Measurements from ENCODE around the gene SPATA6L. TPM values are rescaled to one million over a fixed set of nuclear protein-coding genes. Genes with fewer than 3 reads are reported as not detected.
A peak's percentile ranks its signal among the peaks of the same experiment; 100 is the strongest.

The SPATA6L gene
- total RNA-seq, 1 experiment from 2014 or later = 1.8 TPM

DNA sequence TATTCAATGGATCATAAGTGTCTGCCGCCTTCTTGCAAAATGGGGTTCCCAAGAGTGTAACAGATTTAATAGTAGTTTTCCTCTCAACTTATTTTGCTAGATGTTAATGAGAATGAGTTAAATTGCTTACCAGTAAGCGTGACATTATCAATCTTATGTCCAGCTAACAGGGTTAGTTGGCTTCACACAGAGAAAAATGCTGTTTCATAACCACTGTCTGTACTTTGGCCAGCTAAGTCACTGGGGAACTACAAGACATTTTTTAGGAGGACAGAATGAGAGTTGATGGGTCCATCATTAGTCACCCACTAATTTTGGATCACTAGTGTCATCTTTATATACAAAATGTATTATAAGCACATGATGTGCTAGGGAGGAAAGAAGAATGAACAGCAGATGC lies 14.5 kb upstream of the SPATA6L start (continued):
- TF ChIP-seq, protein P1, sequence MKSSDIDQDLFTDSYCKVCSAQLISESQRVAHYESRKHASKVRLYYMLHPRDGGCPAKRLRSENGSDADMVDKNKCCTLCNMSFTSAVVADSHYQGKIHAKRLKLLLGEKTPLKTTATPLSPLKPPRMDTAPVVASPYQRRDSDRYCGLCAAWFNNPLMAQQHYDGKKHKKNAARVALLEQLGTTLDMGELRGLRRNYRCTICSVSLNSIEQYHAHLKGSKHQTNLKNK (CRISPR knock-in tag; IDR thresholded peaks at IDR 0.05) = no peak
- TF ChIP-seq ELF4 (CRISPR knock-in tag; IDR thresholded peaks at IDR 0.05; ENCODE audit: low read depth) (no peak), NR1H2 (CRISPR knock-in tag; IDR thresholded peaks at IDR 0.05) (no peak)
- TF ChIP-seq, protein P2, sequence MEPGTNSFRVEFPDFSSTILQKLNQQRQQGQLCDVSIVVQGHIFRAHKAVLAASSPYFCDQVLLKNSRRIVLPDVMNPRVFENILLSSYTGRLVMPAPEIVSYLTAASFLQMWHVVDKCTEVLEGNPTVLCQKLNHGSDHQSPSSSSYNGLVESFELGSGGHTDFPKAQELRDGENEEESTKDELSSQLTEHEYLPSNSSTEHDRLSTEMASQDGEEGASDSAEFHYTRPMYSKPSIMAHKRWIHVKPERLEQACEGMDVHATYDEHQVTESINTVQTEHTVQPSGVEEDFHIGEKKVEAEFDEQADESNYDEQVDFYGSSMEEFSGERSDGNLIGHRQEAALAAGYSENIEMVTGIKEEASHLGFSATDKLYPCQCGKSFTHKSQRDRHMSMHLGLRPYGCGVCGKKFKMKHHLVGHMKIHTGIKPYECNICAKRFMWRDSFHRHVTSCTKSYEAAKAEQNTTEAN (CRISPR knock-in tag; IDR thresholded peaks at IDR 0.05) = no peak
- TF ChIP-seq, protein P3, sequence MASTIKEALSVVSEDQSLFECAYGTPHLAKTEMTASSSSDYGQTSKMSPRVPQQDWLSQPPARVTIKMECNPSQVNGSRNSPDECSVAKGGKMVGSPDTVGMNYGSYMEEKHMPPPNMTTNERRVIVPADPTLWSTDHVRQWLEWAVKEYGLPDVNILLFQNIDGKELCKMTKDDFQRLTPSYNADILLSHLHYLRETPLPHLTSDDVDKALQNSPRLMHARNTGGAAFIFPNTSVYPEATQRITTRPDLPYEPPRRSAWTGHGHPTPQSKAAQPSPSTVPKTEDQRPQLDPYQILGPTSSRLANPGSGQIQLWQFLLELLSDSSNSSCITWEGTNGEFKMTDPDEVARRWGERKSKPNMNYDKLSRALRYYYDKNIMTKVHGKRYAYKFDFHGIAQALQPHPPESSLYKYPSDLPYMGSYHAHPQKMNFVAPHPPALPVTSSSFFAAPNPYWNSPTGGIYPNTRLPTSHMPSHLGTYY (CRISPR knock-in tag; IDR thresholded peaks at IDR 0.05) = no peak
- TF ChIP-seq, protein P4, sequence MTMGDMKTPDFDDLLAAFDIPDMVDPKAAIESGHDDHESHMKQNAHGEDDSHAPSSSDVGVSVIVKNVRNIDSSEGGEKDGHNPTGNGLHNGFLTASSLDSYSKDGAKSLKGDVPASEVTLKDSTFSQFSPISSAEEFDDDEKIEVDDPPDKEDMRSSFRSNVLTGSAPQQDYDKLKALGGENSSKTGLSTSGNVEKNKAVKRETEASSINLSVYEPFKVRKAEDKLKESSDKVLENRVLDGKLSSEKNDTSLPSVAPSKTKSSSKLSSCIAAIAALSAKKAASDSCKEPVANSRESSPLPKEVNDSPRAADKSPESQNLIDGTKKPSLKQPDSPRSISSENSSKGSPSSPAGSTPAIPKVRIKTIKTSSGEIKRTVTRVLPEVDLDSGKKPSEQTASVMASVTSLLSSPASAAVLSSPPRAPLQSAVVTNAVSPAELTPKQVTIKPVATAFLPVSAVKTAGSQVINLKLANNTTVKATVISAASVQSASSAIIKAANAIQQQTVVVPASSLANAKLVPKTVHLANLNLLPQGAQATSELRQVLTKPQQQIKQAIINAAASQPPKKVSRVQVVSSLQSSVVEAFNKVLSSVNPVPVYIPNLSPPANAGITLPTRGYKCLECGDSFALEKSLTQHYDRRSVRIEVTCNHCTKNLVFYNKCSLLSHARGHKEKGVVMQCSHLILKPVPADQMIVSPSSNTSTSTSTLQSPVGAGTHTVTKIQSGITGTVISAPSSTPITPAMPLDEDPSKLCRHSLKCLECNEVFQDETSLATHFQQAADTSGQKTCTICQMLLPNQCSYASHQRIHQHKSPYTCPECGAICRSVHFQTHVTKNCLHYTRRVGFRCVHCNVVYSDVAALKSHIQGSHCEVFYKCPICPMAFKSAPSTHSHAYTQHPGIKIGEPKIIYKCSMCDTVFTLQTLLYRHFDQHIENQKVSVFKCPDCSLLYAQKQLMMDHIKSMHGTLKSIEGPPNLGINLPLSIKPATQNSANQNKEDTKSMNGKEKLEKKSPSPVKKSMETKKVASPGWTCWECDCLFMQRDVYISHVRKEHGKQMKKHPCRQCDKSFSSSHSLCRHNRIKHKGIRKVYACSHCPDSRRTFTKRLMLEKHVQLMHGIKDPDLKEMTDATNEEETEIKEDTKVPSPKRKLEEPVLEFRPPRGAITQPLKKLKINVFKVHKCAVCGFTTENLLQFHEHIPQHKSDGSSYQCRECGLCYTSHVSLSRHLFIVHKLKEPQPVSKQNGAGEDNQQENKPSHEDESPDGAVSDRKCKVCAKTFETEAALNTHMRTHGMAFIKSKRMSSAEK (CRISPR knock-in tag; IDR thresholded peaks at IDR 0.05; ENCODE audit: borderline replicate concordance) = no peak

DNA sequence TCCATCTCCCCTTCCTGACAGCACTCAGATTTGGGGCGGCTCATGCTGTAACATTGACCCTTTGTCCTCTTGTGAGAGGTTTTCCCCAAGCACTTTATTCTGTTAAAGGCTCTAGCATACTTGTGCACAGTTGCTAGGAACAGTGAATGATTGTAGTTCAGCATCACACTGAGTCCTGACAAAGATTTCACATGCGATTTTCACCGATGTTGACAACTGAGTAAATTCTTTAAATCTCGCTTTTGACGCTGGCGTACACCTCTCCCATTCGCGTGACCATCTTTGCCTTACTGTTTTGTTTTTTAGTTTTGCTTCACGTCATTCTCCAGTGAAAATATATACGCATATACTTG lies 13.9 kb upstream of the SPATA6L start:
- CTCF ChIA-PET = interaction anchor here (1.4 kb wide), 3 partner anchors 18 to 131 kb away, joined by 3 to 8 read pairs (median 5); partner anchors contain the start of genes AK3 and PLPP6

More for the DNA sequence above, 13.9 kb upstream of the SPATA6L start:
- no peak for DNase-seq (ENCODE audit: low spot score)
- H3K9me3 Mint-ChIP-seq = no peaks in the 10 kb centered on the region
- peaks cover 5% of the 10 kb centered on the region for H3K36me3 Mint-ChIP-seq
- no peak overlapping the region for H3K4me3 Mint-ChIP-seq
- no peak overlapping the region for H3K27ac Mint-ChIP-seq
- no peaks in the 10 kb centered on the region for H3K27me3 Mint-ChIP-seq (ENCODE audit: low read depth)
- ATAC-seq = no peak
- POLR2A ChIA-PET = interaction anchor here (1.1 to 1.4 kb wide), 4 partner anchors 14 to 189 kb away, joined by 4 to 14 read pairs (median 10); partner anchors contain the start of genes AK3, PLPP6 and SPATA6L
- no peaks in the 10 kb centered on the region for H3K4me1 Mint-ChIP-seq
- TF ChIP-seq FOXK1 (CRISPR knock-in tag; IDR thresholded peaks at IDR 0.05) = no peak
- TF ChIP-seq, protein P5, sequence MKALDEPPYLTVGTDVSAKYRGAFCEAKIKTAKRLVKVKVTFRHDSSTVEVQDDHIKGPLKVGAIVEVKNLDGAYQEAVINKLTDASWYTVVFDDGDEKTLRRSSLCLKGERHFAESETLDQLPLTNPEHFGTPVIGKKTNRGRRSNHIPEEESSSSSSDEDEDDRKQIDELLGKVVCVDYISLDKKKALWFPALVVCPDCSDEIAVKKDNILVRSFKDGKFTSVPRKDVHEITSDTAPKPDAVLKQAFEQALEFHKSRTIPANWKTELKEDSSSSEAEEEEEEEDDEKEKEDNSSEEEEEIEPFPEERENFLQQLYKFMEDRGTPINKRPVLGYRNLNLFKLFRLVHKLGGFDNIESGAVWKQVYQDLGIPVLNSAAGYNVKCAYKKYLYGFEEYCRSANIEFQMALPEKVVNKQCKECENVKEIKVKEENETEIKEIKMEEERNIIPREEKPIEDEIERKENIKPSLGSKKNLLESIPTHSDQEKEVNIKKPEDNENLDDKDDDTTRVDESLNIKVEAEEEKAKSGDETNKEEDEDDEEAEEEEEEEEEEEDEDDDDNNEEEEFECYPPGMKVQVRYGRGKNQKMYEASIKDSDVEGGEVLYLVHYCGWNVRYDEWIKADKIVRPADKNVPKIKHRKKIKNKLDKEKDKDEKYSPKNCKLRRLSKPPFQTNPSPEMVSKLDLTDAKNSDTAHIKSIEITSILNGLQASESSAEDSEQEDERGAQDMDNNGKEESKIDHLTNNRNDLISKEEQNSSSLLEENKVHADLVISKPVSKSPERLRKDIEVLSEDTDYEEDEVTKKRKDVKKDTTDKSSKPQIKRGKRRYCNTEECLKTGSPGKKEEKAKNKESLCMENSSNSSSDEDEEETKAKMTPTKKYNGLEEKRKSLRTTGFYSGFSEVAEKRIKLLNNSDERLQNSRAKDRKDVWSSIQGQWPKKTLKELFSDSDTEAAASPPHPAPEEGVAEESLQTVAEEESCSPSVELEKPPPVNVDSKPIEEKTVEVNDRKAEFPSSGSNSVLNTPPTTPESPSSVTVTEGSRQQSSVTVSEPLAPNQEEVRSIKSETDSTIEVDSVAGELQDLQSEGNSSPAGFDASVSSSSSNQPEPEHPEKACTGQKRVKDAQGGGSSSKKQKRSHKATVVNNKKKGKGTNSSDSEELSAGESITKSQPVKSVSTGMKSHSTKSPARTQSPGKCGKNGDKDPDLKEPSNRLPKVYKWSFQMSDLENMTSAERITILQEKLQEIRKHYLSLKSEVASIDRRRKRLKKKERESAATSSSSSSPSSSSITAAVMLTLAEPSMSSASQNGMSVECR (CRISPR knock-in tag; IDR thresholded peaks at IDR 0.05; ENCODE audit: borderline replicate concordance) = 0 out of 2 replicates have a peak, but pooled peaks have one; percentile 11

All from WTC11 (cell line).